Measurements from ENCODE around the gene SHC2. TPM values are rescaled to one million over a fixed set of nuclear protein-coding genes. Genes with fewer than 3 reads are reported as not detected.

Gene SHC2
- total RNA-seq, 1 experiment from 2014 or later, result 6.7 TPM

DNA sequence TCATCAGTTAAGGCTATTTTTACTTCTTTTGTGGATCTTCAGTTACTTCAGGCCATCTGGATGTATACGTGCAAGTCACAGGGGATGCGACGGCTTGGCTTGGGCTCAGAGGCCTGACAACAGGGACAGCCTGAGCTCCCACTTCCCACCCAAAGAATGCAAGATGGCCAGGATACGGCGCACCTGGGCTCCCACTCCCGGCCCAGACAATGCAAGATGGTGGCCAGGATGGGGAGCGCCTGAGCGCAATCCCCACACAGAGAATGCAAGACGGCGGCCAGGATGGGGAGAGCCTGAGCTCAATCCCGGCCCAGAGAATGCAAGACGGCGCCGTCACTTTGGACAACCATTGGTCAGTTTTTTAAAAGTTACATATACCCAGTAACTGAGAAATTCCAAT is 91.0 kb downstream of the SHC2 start:
- Histone ChIP-seq H3K4me1 (ENCODE audit: control insufficient read depth, insufficient read depth, low read length) (no peaks in the 10 kb centered on the region), H3K27me3 (ENCODE audit: control insufficient read depth, insufficient read depth, low read length) (no peaks in the 10 kb centered on the region), H3K4me3 (ENCODE audit: low read depth in 2 of 2, low read length in 2 of 2) (no peak overlapping the region), H3K27ac (ENCODE audit: low read length) (no peak overlapping the region), H3K36me3 (ENCODE audit: control insufficient read depth, insufficient read depth, low read length) (no peaks in the 10 kb centered on the region), H3K9me3 (ENCODE audit: control insufficient read depth, insufficient read depth, low read depth, low read length) (no peaks in the 10 kb centered on the region)
- intact Hi-C loops (cut with micrococcal nuclease; ENCODE audit: unreplicated experiment), result no loop called here
- TF ChIP-seq POLR2AphosphoS5 (IDR thresholded peaks at IDR 0.05; ENCODE audit: low read depth, low read length) (no peak), SIN3A (IDR thresholded peaks at IDR 0.05; ENCODE audit: borderline replicate concordance, insufficient read depth, low read depth, low read length) (no peak), TCF7L2 (IDR thresholded peaks at IDR 0.05; ENCODE audit: low read depth, low read length) (no peak)
- TF ChIP-seq, protein P1, sequence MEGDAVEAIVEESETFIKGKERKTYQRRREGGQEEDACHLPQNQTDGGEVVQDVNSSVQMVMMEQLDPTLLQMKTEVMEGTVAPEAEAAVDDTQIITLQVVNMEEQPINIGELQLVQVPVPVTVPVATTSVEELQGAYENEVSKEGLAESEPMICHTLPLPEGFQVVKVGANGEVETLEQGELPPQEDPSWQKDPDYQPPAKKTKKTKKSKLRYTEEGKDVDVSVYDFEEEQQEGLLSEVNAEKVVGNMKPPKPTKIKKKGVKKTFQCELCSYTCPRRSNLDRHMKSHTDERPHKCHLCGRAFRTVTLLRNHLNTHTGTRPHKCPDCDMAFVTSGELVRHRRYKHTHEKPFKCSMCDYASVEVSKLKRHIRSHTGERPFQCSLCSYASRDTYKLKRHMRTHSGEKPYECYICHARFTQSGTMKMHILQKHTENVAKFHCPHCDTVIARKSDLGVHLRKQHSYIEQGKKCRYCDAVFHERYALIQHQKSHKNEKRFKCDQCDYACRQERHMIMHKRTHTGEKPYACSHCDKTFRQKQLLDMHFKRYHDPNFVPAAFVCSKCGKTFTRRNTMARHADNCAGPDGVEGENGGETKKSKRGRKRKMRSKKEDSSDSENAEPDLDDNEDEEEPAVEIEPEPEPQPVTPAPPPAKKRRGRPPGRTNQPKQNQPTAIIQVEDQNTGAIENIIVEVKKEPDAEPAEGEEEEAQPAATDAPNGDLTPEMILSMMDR (IDR thresholded peaks at IDR 0.05), result no peak
- TF ChIP-seq, protein P2, sequence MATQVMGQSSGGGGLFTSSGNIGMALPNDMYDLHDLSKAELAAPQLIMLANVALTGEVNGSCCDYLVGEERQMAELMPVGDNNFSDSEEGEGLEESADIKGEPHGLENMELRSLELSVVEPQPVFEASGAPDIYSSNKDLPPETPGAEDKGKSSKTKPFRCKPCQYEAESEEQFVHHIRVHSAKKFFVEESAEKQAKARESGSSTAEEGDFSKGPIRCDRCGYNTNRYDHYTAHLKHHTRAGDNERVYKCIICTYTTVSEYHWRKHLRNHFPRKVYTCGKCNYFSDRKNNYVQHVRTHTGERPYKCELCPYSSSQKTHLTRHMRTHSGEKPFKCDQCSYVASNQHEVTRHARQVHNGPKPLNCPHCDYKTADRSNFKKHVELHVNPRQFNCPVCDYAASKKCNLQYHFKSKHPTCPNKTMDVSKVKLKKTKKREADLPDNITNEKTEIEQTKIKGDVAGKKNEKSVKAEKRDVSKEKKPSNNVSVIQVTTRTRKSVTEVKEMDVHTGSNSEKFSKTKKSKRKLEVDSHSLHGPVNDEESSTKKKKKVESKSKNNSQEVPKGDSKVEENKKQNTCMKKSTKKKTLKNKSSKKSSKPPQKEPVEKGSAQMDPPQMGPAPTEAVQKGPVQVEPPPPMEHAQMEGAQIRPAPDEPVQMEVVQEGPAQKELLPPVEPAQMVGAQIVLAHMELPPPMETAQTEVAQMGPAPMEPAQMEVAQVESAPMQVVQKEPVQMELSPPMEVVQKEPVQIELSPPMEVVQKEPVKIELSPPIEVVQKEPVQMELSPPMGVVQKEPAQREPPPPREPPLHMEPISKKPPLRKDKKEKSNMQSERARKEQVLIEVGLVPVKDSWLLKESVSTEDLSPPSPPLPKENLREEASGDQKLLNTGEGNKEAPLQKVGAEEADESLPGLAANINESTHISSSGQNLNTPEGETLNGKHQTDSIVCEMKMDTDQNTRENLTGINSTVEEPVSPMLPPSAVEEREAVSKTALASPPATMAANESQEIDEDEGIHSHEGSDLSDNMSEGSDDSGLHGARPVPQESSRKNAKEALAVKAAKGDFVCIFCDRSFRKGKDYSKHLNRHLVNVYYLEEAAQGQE (IDR thresholded peaks at IDR 0.05; ENCODE audit: insufficient read depth in 1 of 2, low read depth in 2 of 2, low read length in 1 of 2), result no peak
- no peak for DNase-seq (ENCODE audit: low read depth, low spot score)
- ChIA-PET POLR2A (no interaction called here), CTCF (interaction anchor here (1.1 kb wide), 1 partner anchor 103 kb away, joined by 3 read pairs; no protein-coding TSS in a partner anchor)
- in situ Hi-C loops (cut with HindIII; ENCODE audit: low pct_unique_long_range_greater_than_20kb, low sequenced_read_pairs), result no loop called here
- BruUV-seq (replicated peaks), result no TSS peak
- no peak for ATAC-seq

DNA sequence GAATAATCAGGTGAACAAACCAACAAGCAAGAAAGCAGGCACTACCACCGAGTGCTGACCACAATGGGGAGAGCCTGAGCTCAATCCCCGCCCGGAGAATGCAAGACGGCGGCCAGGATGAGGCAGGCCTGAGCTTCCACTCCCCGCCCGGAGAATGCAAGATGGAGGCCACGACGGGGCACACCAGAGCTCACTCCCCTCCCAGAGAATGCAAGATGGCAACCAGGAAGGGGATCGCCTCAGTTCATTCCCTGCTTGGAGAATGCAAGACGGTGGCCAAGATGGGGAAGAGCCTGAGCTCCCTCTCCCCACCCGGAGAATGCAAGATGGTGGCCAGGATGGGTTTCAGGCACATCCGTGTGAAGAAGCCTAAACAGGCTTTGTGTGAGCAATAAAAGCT is 91.6 kb downstream of the SHC2 start:
- DNase-seq (ENCODE audit: low read depth, low spot score), result no peak
- Histone ChIP-seq H3K4me3 (ENCODE audit: low read depth in 2 of 2, low read length in 2 of 2) (no peak overlapping the region), H3K9me3 (ENCODE audit: control insufficient read depth, insufficient read depth, low read depth, low read length) (no peaks in the 10 kb centered on the region), H3K4me1 (ENCODE audit: control insufficient read depth, insufficient read depth, low read length) (no peaks in the 10 kb centered on the region), H3K27me3 (ENCODE audit: control insufficient read depth, insufficient read depth, low read length) (no peaks in the 10 kb centered on the region), H3K36me3 (ENCODE audit: control insufficient read depth, insufficient read depth, low read length) (no peaks in the 10 kb centered on the region), H3K27ac (ENCODE audit: low read length) (no peak overlapping the region)
- TF ChIP-seq TCF7L2 (IDR thresholded peaks at IDR 0.05; ENCODE audit: low read depth, low read length) (no peak), POLR2AphosphoS5 (IDR thresholded peaks at IDR 0.05; ENCODE audit: low read depth, low read length) (no peak), SIN3A (IDR thresholded peaks at IDR 0.05; ENCODE audit: borderline replicate concordance, insufficient read depth, low read depth, low read length) (no peak)
- TF ChIP-seq, protein P2 (IDR thresholded peaks at IDR 0.05; ENCODE audit: insufficient read depth in 1 of 2, low read depth in 2 of 2, low read length in 1 of 2), result no peak
- TF ChIP-seq, protein P1 (IDR thresholded peaks at IDR 0.05), result no peak
- ChIA-PET CTCF (interaction anchor here (1.1 kb wide), 1 partner anchor 102 kb away, joined by 3 read pairs; no protein-coding TSS in a partner anchor), POLR2A (no interaction called here)
- in situ Hi-C loops (cut with HindIII; ENCODE audit: low pct_unique_long_range_greater_than_20kb, low sequenced_read_pairs), result no loop called here
- no TSS peak for BruUV-seq (replicated peaks)
- intact Hi-C loops (cut with micrococcal nuclease; ENCODE audit: unreplicated experiment), result no loop called here
- ATAC-seq, result no peak
